Heart right ventricle (tissue), 16 donors: ENCODE measurements around the gene APOBEC3C. TPM values are rescaled to one million over a fixed set of nuclear protein-coding genes. Genes with fewer than 3 reads are reported as not detected.

ENCODE experiments used
- ATAC-seq, 8 donors: fragments of 200-7000 bp; cut with Tn5 transposase; one replicate each; pipeline ENCODE4 v1.9.1; 2020; ENCODE audit warnings: mild to moderate bottlenecking in 8 of 8, moderate library complexity in 8 of 8, moderate number of reproducible peaks in 1 of 8
- DNase-seq, 2 donors: peaks; one replicate each; pipeline ENCODE4 v3.0.0-alpha.2; 2020
- H3K27ac ChIP-seq, 10 donors: fragments of 200-600 bp; sonication (generic) in 2 of 10; one replicate each; pipeline versions ENCODE4 v1.5.0 to v1.8.0; 2020 to 2022; ENCODE audit warnings: mild to moderate bottlenecking in 3 of 10
- H3K27me3 ChIP-seq, 7 donors: fragments of 200-600 bp; one replicate each; pipeline ENCODE4 v1.8.0; 2021 to 2022; ENCODE audit warnings: mild to moderate bottlenecking in 2 of 7
- H3K36me3 ChIP-seq, 9 donors: fragments of 200-600 bp; sonication (generic) in 1 of 9; one replicate each; pipeline versions ENCODE4 v1.5.0 to v1.8.0; 2020 to 2022; ENCODE audit warnings: mild to moderate bottlenecking in 2 of 9
- H3K4me1 ChIP-seq, 9 donors: fragments of 200-600 bp; sonication (generic) in 1 of 9; one replicate each; pipeline versions ENCODE4 v1.5.0 to v1.8.0; 2020 to 2022; ENCODE audit warnings: mild to moderate bottlenecking in 4 of 9
- H3K4me3 ChIP-seq, 10 donors: fragments of 200-600 bp; sonication (generic) in 2 of 10; one replicate each; pipeline versions ENCODE4 v1.5.0 to v1.8.0; 2020 to 2022; ENCODE audit warnings: mild to moderate bottlenecking in 7 of 10, moderate library complexity in 2 of 10
- H3K9me3 ChIP-seq, 11 donors: fragments of 200-600 bp in 10 of 11; sonication (generic) in 2 of 11; one replicate each; pipeline versions ENCODE4 v1.5.0 to v1.8.0; 2013 to 2022; ENCODE audit warnings: mild to moderate bottlenecking in 2 of 11, control low read depth in 1 of 11, moderate library complexity in 1 of 11
- CTCF ChIP-seq, 9 donors: fragments of 200-600 bp; sonication (generic) in 2 of 9; IDR thresholded peaks; one replicate each; pipeline versions ENCODE4 v1.5.0 to v1.8.0; 2021 to 2022; ENCODE audit warnings: antibody characterized with exemption in 9 of 9, mild to moderate bottlenecking in 5 of 9, moderate library complexity in 1 of 9
- WGBS, 2 donors: extraction: QIAGEN DNeasy Blood & Tissue Kit; methylation state at CpG; one replicate each; pipeline ENCODE4 v1.1.7; 2013; ENCODE audit warnings: inconsistent platforms in 1 of 2; 5-methylcytosine and 5-hydroxymethylcytosine counted together
- intact Hi-C, 10 donors: fragments of 100-400 bp; cut with DNase I; formaldehyde crosslinking; loops; one replicate each; pipeline versions ENCODE4 v1.11.1 to v1.14.2; 2022
- polyA plus RNA-seq, 2 donors: library from polyadenylated mRNA; stranded (reverse); fragments of 200-250 nt; gene quantifications; one replicate each; pipeline ENCODE4 v1.2.3, GENCODE V29; 2013
- total RNA-seq, 10 donors: library from RNA; stranded (reverse); fragmentation: NEBNext Ultra II Directional in 3 of 10; extraction: Animal tissue kit (Norgen Biotek cat#: 25700) in 3 of 10; gene quantifications; one replicate each; pipeline versions ENCODE4 v1.2.1 to v1.2.4, GENCODE V29; 2021 to 2023
- donor health status: Arrhythmogenic right ventricular cardiomyopathy.
- donor health status: ischemic (EF 13 %, LVEDD 7.1; RV severe dilation, severe dysfunction).
- donor health status: healthy with polysubstance abuse.
- donor health status: DM: no; HTN: yes; CAD: no.
- donor health status: DM: no; HTN: no; CAD: no.
- donor health status: ischemic (EF 25% LVEDD 6.9; RV normal size, moderate dysfunction).
- donor health status: ischemic (EF 25% LVEDD 5.7; RV mildly dilated, moderate dysfunction).
- donor health status: healthy.
- donor health status: DM: yes; HTN: yes; CAD: no.
- donor health status: Ischemic cardiomyopathy.
- donor health status: ischemic (EF 35%, LVEDD 5.7; RV mildly dilated, moderate dysfunction).
- donor health status: nonischemic (EF 11% LVEDD 7.7; RV severe dilation, severe dysfunction).
- donor health status: DM: yes; HTN: yes; CAD: no.
- donor health status: PGD.
- donor health status: ischemic (EF 29% LVEDD 5.4; RV normal size, mild dysfunction).
- donor health status: nonischemic (EF 23%, LVEDD 6.1; RV moderate dilation, normal function).

The APOBEC3C gene
- total and polyA plus RNA-seq, 12 donors: 9.8 to 43.3 (median 25.5) TPM

GRCh38 chr22:39026509-39027150 lies 12.6 kb downstream of the APOBEC3C start:
- TF ChIP-seq CTCF (IDR thresholded peaks at IDR 0.05): no peak
- WGBS, 2 donors: 92 to 93% methylated on average over 12 of the region's 12 CpGs
- Histone ChIP-seq H3K4me3 (no peak overlapping the region), H3K27ac (no peak overlapping the region), H3K36me3 (peaks cover 0 to 25% (median 0%) of the 10 kb centered on the region in 9 donors), H3K27me3 (no peaks in the 10 kb centered on the region), H3K9me3 (no peaks in the 10 kb centered on the region), H3K4me1 (peaks cover 0 to 8% (median 6%) of the 10 kb centered on the region in 9 donors)
- DNase-seq (no peak), ATAC-seq (no peak)
- intact Hi-C loops: no loop called here

GRCh38 chr22:39027717-39028116 lies 13.7 kb downstream of the APOBEC3C start:
- 87 to 92% methylated on average over 4 of the region's 4 CpGs for WGBS, 2 donors
- intact Hi-C loops: no loop called here
- Histone ChIP-seq H3K9me3 (no peaks in the 10 kb centered on the region), H3K4me3 (no peak overlapping the region), H3K27ac (no peak overlapping the region), H3K27me3 (no peaks in the 10 kb centered on the region), H3K4me1 (no peaks in the 10 kb centered on the region), H3K36me3 (peaks cover 0 to 25% (median 0%) of the 10 kb centered on the region in 9 donors)
- TF ChIP-seq CTCF (IDR thresholded peaks at IDR 0.05): no peak
- DNase-seq: no peak
- no peak for ATAC-seq

- intact Hi-C loops: no loop called here
- ATAC-seq: no peak
- 94 to 95% methylated on average over 11 of the region's 11 CpGs for WGBS, 2 donors
These were observed 14.2 kb downstream of the APOBEC3C start for GRCh38 chr22:39028281-39028680.

GRCh38 chr22:39029227-39029626 lies 15.2 kb downstream of the APOBEC3C start:
- no peak for TF ChIP-seq CTCF (IDR thresholded peaks at IDR 0.05)
- no peak for DNase-seq
- no peak for ATAC-seq
- Histone ChIP-seq H3K4me3 (no peak overlapping the region), H3K4me1 (no peaks in the 10 kb centered on the region), H3K9me3 (no peaks in the 10 kb centered on the region), H3K36me3 (peaks cover 0 to 11% (median 0%) of the 10 kb centered on the region in 9 donors), H3K27me3 (no peaks in the 10 kb centered on the region), H3K27ac (no peak overlapping the region)
- intact Hi-C loops: no loop called here
- 93 to 95% methylated on average over 13 of the region's 13 CpGs for WGBS, 2 donors

More at GRCh38 chr22:39028281-39028680, 14.2 kb downstream of the APOBEC3C start:
- no peak overlapping the region for H3K27ac ChIP-seq
- peaks cover 0 to 20% (median 0%) of the 10 kb centered on the region in 9 donors for H3K36me3 ChIP-seq
- TF ChIP-seq CTCF (IDR thresholded peaks at IDR 0.05): no peak
- H3K9me3 ChIP-seq: no peaks in the 10 kb centered on the region
- H3K4me3 ChIP-seq: no peak overlapping the region
- DNase-seq: no peak
- H3K27me3 ChIP-seq: no peaks in the 10 kb centered on the region
- H3K4me1 ChIP-seq: no peaks in the 10 kb centered on the region
